K562 (cell line): ENCODE data around the gene ANKRD7. TPM values are rescaled to one million over a fixed set of nuclear protein-coding genes. Genes with fewer than 3 reads are reported as not detected.
A peak's percentile ranks its signal among the peaks of the same experiment; 100 is the strongest.

ENCODE experiments used
- ARID4B ChIP-seq: sonication (generic); formaldehyde crosslinking; IDR thresholded peaks from 2 replicates; pipeline ENCODE4 v1.8.0; 2022; ENCODE audit warnings: mild to moderate bottlenecking, missing genetic modification reagents
- CEBPB ChIP-seq: fragments of 450-650 bp; IDR thresholded peaks from 2 replicates; pipeline ENCODE4 v1.6.1; 2016; ENCODE audit warnings: missing genetic modification characterization, missing compliant biosample characterization
- CHD7 ChIP-seq: fragments of 200-600 bp; sonication (generic); IDR thresholded peaks from one replicate; pipeline ENCODE4 v1.6.1; 2012; ENCODE audit warnings: mild to moderate bottlenecking, low read depth, low read length, inconsistent platforms
- GATA2 ChIP-seq: sonication (generic); formaldehyde crosslinking; IDR thresholded peaks from 2 replicates; pipeline ENCODE4 v1.4.0; 2020; ENCODE audit warnings: mild to moderate bottlenecking, missing genetic modification reagents
- MNT ChIP-seq, 2 experiments: fragments of 450-650 bp; conservative IDR thresholded peaks; 2 replicates each; pipeline ENCODE4 v1.6.1; 2017; ENCODE audit warnings: mild to moderate bottlenecking in 2 of 2, moderate library complexity in 2 of 2
- PHF21A ChIP-seq: fragments of 450-650 bp; IDR thresholded peaks from 2 replicates; pipeline ENCODE4 v1.6.1; 2017; ENCODE audit warnings: low read depth, borderline replicate concordance
- polyA plus RNA-seq, 8 experiments: library from polyadenylated mRNA; depleted of rRNA in 4 of 8; stranded (reverse) in 5 of 8; unstranded in 3 of 8; fragments of >200 nt; fragmentation: Nextera tagmentation in 2 of 8; fragmentation: Illumina TruSeq in 1 of 8; extraction: Ambion mirVana in 2 of 8; extraction: Trizol in 1 of 8; gene quantifications; 2 replicates each; pipeline versions ENCODE4 v1.2.1 to v1.2.3, GENCODE V29; 2011 to 2014; ENCODE audit warnings: inconsistent platforms in 1 of 8, missing spikeins in 1 of 8
- total RNA-seq, 7 experiments: library from RNA; depleted of rRNA in 6 of 7; stranded (reverse); fragments of >200 nt in 6 of 7; fragmentation: Illumina TruSeq in 2 of 7; extraction: Trizol in 2 of 7; gene quantifications; 2 replicates each; pipeline versions ENCODE4 v1.2.1 to v1.2.3, GENCODE V29; 2011 to 2021; ENCODE audit warnings: low replicate concordance in 1 of 7
- TF ChIP-seq, protein P1 (sequence below): fragments of 450-650 bp; IDR thresholded peaks from one replicate; pipeline ENCODE4 v1.6.1; 2018; ENCODE audit warnings: mild to moderate bottlenecking, moderate library complexity; ENCODE audit not compliant: partially characterized antibody

The ANKRD7 gene
- total and polyA plus RNA-seq, 9 of the 15 experiments (the other 6 are each of a cell fraction or from before 2014, with no cell fraction given), result 0.33 TPM; not detected in 8

DNA sequence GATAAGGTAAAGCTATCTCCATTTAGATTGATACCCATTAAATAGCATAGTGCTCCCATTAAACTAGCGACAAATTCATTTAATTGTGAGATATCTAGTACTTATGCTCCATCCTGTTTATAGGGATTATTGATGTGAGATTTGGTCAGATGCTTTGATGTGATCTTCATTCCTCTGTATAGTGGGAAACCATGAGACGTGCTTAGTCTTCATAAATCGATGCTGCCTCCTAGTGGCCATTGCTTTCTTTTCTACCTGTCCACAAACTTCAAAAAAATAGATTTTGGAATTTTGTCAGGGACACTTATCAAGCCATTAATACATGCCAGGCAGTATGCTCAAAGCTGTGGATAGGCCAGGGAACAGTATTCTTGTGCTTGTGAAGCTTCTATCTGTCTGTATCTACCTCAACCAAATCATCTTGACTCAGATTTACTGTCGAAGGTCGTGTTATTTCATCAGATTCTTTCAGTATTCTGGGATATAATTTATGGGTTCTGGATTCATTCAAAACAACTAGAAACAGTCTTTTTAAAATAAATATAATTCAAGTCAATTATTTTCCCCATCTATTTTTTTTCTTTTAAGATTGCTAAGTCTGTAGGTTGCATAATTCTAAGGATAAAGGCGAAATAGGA, 28.5 kb upstream of the ANKRD7 start (continued):
- TF ChIP-seq ARID4B (CRISPR knock-in tag), result no peak
- TF ChIP-seq GATA2, result 0 out of 2 replicates have a peak, but pooled peaks have one; percentile 31
- TF ChIP-seq, protein P1, sequence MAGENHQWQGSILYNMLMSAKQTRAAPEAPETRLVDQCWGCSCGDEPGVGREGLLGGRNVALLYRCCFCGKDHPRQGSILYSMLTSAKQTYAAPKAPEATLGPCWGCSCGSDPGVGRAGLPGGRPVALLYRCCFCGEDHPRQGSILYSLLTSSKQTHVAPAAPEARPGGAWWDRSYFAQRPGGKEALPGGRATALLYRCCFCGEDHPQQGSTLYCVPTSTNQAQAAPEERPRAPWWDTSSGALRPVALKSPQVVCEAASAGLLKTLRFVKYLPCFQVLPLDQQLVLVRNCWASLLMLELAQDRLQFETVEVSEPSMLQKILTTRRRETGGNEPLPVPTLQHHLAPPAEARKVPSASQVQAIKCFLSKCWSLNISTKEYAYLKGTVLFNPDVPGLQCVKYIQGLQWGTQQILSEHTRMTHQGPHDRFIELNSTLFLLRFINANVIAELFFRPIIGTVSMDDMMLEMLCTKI, result no peak
- no peak for TF ChIP-seq CHD7
- 0 out of 4 replicates have a peak, but pooled peaks of 1 of the 2 experiments have one; percentile 25 for TF ChIP-seq MNT (conservative IDR thresholded peaks at IDR 0.05)
- TF ChIP-seq CEBPB, result 0 out of 2 replicates have a peak, but pooled peaks have one; percentile 9
- TF ChIP-seq PHF21A, result no peak
